PFSK-1 (cell line): ENCODE results near the gene TBX18.

ENCODE experiments used
- FOXP2 ChIP-seq: optimal IDR thresholded peaks from 2 replicates; pipeline ENCODE3; 2011; ENCODE audit warnings: borderline replicate concordance, control low read depth, inconsistent platforms; ENCODE audit not compliant: insufficient read depth; ENCODE audit errors: extremely low read length, extremely low read depth
- POLR2AphosphoS5 ChIP-seq: IDR thresholded peaks from 2 replicates; pipeline ENCODE4 v1.6.1; 2012; ENCODE audit warnings: low read depth, mild to moderate bottlenecking, control low read depth, low read length, moderate library complexity
- REST ChIP-seq, 2 experiments: IDR thresholded peaks; 2 replicates each; pipeline versions ENCODE4 v1.6.1 to v1.8.0; 2011 to 2012; ENCODE audit warnings: low read depth in 2 of 2, low read length in 2 of 2, control low read depth in 1 of 2, inconsistent platforms in 1 of 2, mild to moderate bottlenecking in 1 of 2, moderate library complexity in 1 of 2; ENCODE audit not compliant: insufficient read depth in 1 of 2
- SIN3A ChIP-seq: IDR thresholded peaks from 2 replicates; pipeline ENCODE4 v1.6.1; 2012; ENCODE audit warnings: mild to moderate bottlenecking, low read length, moderate library complexity, borderline replicate concordance; ENCODE audit not compliant: insufficient read depth
- TAF1 ChIP-seq: IDR thresholded peaks from 2 replicates; pipeline ENCODE4 v1.6.1; 2012; ENCODE audit warnings: low read length, control low read depth, borderline replicate concordance; ENCODE audit not compliant: insufficient read depth

Gene TBX18

DNA sequence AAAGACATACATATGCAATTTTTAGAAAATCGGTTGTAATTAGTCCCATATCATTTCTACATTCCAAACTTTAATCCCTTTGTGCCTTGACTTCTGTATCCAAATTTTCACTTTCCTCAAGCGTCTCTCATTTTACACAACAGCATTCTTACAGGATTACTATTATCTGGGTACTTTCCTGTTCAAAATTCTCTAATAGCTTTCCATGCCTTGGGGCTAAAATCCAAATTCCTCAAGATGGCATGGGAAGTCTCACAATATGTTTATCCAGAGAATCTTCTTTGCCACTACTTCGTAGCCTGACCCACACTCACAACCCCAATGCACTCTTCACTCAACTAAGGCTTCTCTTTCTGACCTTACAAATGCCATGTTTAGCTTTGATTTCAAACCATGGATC is 125.0 kb downstream of the TBX18 start:
- TF ChIP-seq TAF1 (no peak), POLR2AphosphoS5 (no peak), REST (IDR thresholded peaks at IDR 0.05; ENCODE audit: insufficient read depth in 1 of 2, low read depth in 2 of 2, low read length in 2 of 2) (no peak), SIN3A (no peak), FOXP2 (no peak)

DNA sequence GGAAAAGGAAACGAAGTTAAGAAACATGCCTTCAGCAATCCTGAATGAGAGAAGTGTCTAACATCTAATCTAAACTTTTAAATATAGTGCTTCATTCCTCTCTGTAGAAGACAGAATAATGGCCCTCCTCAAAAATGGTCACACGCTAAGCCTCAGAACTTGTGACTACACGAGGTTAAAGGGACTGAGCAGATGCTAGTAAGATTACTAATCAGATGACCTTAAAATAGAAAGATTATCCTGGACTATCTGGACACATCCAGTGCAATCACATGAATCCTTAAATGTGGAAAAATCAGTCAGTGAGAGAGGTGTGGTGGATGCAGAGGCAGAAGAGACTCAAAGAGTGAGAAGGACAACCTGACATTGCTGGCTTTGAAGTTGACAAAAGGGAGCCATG is 126.1 kb downstream of the TBX18 start:
- no peak for TF ChIP-seq POLR2AphosphoS5
- TF ChIP-seq SIN3A, result no peak
- TF ChIP-seq FOXP2, result no peak
- TF ChIP-seq REST (IDR thresholded peaks at IDR 0.05; ENCODE audit: insufficient read depth in 1 of 2, low read depth in 2 of 2, low read length in 2 of 2), result no peak
- TF ChIP-seq TAF1, result no peak
